A549 (cell line): ENCODE measurements around the gene RSPH4A. TPM values are rescaled to one million over a fixed set of nuclear protein-coding genes. Genes with fewer than 3 reads are reported as not detected.

Experiments
- ATAC-seq, 2 experiments: fragments of 200-7000 bp in 1 of 2; fragments of >200 bp in 1 of 2; cut with Nextera tagmentation in 1 of 2; cut with Tn5 transposase in 1 of 2; 3 replicates each; pipeline versions ENCODE4 v1.8.0 to v1.9.1; 2018 to 2020; ENCODE audit warnings: mild to moderate bottlenecking in 1 of 2, moderate library complexity in 1 of 2
- CTCF ChIA-PET: fragments of 300-600 bp; sonication (Branson Sonifier 250); formaldehyde crosslinking; extraction: SDS; loops from one replicate; lab custom pipeline; 2021; ENCODE audit warnings: antibody characterized with exemption, inconsistent platforms; lab: Yijun Ruan, JAX
- POLR2A ChIA-PET: fragments of 350-600 bp; formaldehyde crosslinking; extraction: SDS; loops from one replicate; lab custom pipeline; 2021; ENCODE audit warnings: antibody characterized with exemption, inconsistent platforms; lab: Yijun Ruan, JAX
- DNase-seq, 2 experiments: peaks; one replicate each; pipeline versions ENCODE4 v3.0.0 to v3.0.0-alpha.2; 2011 to 2016; ENCODE audit warnings: low read depth in 1 of 2, low spot score in 1 of 2
- FAIRE-seq: peaks from 2 replicates; lab custom pipeline; 2011; peaks lifted over from hg19 to GRCh38; lab: Jason Lieb, UNC
- H3K27ac ChIP-seq, 2 experiments: fragments of >200 bp; sonication (Bioruptor Twin); formaldehyde crosslinking; 3 replicates each; pipeline ENCODE4 v1.5.1; 2016 to 2017
- H3K4me1 ChIP-seq: fragments of >200 bp; sonication (Bioruptor Twin); formaldehyde crosslinking; 3 replicates; pipeline ENCODE4 v1.6.1; 2016
- H3K4me2 ChIP-seq: fragments of >200 bp; sonication (Bioruptor Twin); formaldehyde crosslinking; 3 replicates; pipeline ENCODE4 v1.6.1; 2016
- H3K4me3 ChIP-seq: fragments of >200 bp; sonication (Bioruptor Twin); formaldehyde crosslinking; 3 replicates; pipeline ENCODE4 v1.5.1; 2016
- H3K9me3 ChIP-seq: fragments of >200 bp; sonication (Bioruptor Twin); formaldehyde crosslinking; 3 replicates; pipeline ENCODE4 v1.6.1; 2016
- BCL3 ChIP-seq: fragments of >200 bp; sonication (Bioruptor Twin); formaldehyde crosslinking; IDR thresholded peaks from 3 replicates; pipeline ENCODE4 v1.6.1; 2016
- CBX2 ChIP-seq: fragments of 200-600 bp; sonication (generic); IDR thresholded peaks from 2 replicates; pipeline ENCODE4 v1.6.1; 2016; ENCODE audit warnings: low read depth, mild to moderate bottlenecking, borderline replicate concordance
- CBX8 ChIP-seq: fragments of 200-600 bp; sonication (generic); IDR thresholded peaks from 2 replicates; pipeline ENCODE4 v1.6.1; 2016
- CHD4 ChIP-seq: fragments of 200-600 bp; sonication (generic); IDR thresholded peaks from 2 replicates; pipeline ENCODE4 v1.6.1; 2016; ENCODE audit warnings: antibody characterized with exemption, mild to moderate bottlenecking, borderline replicate concordance
- E2F6 ChIP-seq: IDR thresholded peaks from 2 replicates; pipeline ENCODE4 v1.6.1; 2012; ENCODE audit warnings: low read depth, borderline replicate concordance
- EHF ChIP-seq: fragments of 250-450 bp; sonication (Bioruptor Pico); IDR thresholded peaks from 2 replicates; pipeline ENCODE4 v1.5.0; 2020; ENCODE audit warnings: mild to moderate bottlenecking
- ESRRA ChIP-seq: fragments of 150-350 bp; IDR thresholded peaks from 2 replicates; pipeline ENCODE4 v1.6.1; 2014; ENCODE audit warnings: mild to moderate bottlenecking, low read length, borderline replicate concordance
- HEYL ChIP-seq: fragments of 250-450 bp; sonication (Bioruptor Pico); IDR thresholded peaks from 2 replicates; pipeline ENCODE4 v1.8.0; 2021; ENCODE audit warnings: mild to moderate bottlenecking, moderate library complexity
- HOXB5 ChIP-seq: fragments of 250-450 bp; sonication (Bioruptor Pico); IDR thresholded peaks from 2 replicates; pipeline ENCODE4 v1.5.0; 2020; ENCODE audit warnings: mild to moderate bottlenecking, moderate library complexity
- JUN ChIP-seq, 2 experiments: fragments of >200 bp; sonication (Bioruptor Twin); formaldehyde crosslinking; IDR thresholded peaks; 2 replicates in 1 of 2; 3 replicates in 1 of 2; pipeline ENCODE4 v1.6.1; 2016 to 2017
- JUNB ChIP-seq: fragments of >200 bp; sonication (Bioruptor Twin); formaldehyde crosslinking; IDR thresholded peaks from 2 replicates; pipeline ENCODE4 v1.6.1; 2016
- KDM1A ChIP-seq: fragments of 200-600 bp; sonication (generic); IDR thresholded peaks from 2 replicates; pipeline ENCODE4 v1.6.1; 2016; ENCODE audit warnings: low read depth, mild to moderate bottlenecking
- KDM5A ChIP-seq: fragments of 200-600 bp; sonication (generic); IDR thresholded peaks from 2 replicates; pipeline ENCODE4 v1.6.1; 2016; ENCODE audit warnings: antibody characterized with exemption, mild to moderate bottlenecking
- MAX ChIP-seq: IDR thresholded peaks from 2 replicates; pipeline ENCODE4 v1.6.1; 2012
- MAZ ChIP-seq: fragments of 150-350 bp; IDR thresholded peaks from 2 replicates; pipeline ENCODE4 v1.6.1; 2014; ENCODE audit warnings: antibody characterized with exemption, low read depth, low read length, borderline replicate concordance
- MYC ChIP-seq: IDR thresholded peaks from 2 replicates; pipeline ENCODE4 v1.6.1; 2012; ENCODE audit warnings: mild to moderate bottlenecking, inconsistent platforms, low read length, improper control_type of control experiment, borderline replicate concordance
- NPAS2 ChIP-seq: fragments of 250-450 bp; sonication (Bioruptor Pico); IDR thresholded peaks from 2 replicates; pipeline ENCODE4 v1.8.0; 2022; ENCODE audit warnings: mild to moderate bottlenecking, moderate library complexity, borderline replicate concordance
- NR3C1 ChIP-seq: fragments of >200 bp; sonication (Bioruptor Twin); formaldehyde crosslinking; IDR thresholded peaks from 3 replicates; pipeline ENCODE4 v1.6.1; 2017
- POLR2A ChIP-seq: IDR thresholded peaks from 2 replicates; pipeline ENCODE4 v1.6.1; 2012; ENCODE audit warnings: mild to moderate bottlenecking, low read length
- POLR2AphosphoS2 ChIP-seq: conservative IDR thresholded peaks from 2 replicates; pipeline ENCODE4 v1.6.1; 2012; ENCODE audit warnings: low read length, improper control_type of control experiment, inconsistent platforms
- RAD21 ChIP-seq, 2 experiments: fragments of >200 bp in 1 of 2; sonication (Bioruptor Twin) in 1 of 2; formaldehyde crosslinking in 1 of 2; IDR thresholded peaks in 1 of 2; conservative IDR thresholded peaks in 1 of 2; 2 replicates in 1 of 2; 3 replicates in 1 of 2; pipeline ENCODE4 v1.6.1; 2012 to 2018; ENCODE audit warnings: inconsistent platforms in 1 of 2
- RARB ChIP-seq: fragments of 250-450 bp; sonication (Bioruptor Pico); IDR thresholded peaks from 2 replicates; pipeline ENCODE4 v1.8.0; 2021; ENCODE audit warnings: mild to moderate bottlenecking, moderate library complexity
- RCOR1 ChIP-seq: fragments of 150-350 bp; IDR thresholded peaks from 2 replicates; pipeline ENCODE4 v1.6.1; 2014; ENCODE audit warnings: antibody characterized with exemption, low read length, low read depth
- SMC3 ChIP-seq: fragments of >200 bp; sonication (Bioruptor Twin); formaldehyde crosslinking; IDR thresholded peaks from 3 replicates; pipeline ENCODE4 v1.6.1; 2018; ENCODE audit warnings: inconsistent platforms
- TFCP2L1 ChIP-seq: fragments of 250-450 bp; sonication (Bioruptor Pico); IDR thresholded peaks from 2 replicates; pipeline ENCODE4 v1.5.0; 2021; ENCODE audit warnings: mild to moderate bottlenecking
- ZC3H11A ChIP-seq: fragments of 450-650 bp; IDR thresholded peaks from 2 replicates; pipeline ENCODE4 v1.6.1; 2014; ENCODE audit warnings: antibody characterized with exemption, mild to moderate bottlenecking
- ZFP36 ChIP-seq: fragments of 450-650 bp; IDR thresholded peaks from 2 replicates; pipeline ENCODE4 v1.6.1; 2014; ENCODE audit warnings: borderline replicate concordance; ENCODE audit not compliant: partially characterized antibody
- WGBS: methylation state at CpG from one replicate; pipeline ENCODE4 v1.1.6; 2017; ENCODE audit errors: missing lambda C conversion rate; 5-methylcytosine and 5-hydroxymethylcytosine counted together
- polyA plus RNA-seq, 4 experiments: library from polyadenylated mRNA; depleted of rRNA in 3 of 4; stranded (reverse); fragments of >200 nt; fragmentation: RNase III in 1 of 4; extraction: RNeasy Plus Mini Kit Qiagen cat#74134 plus additional on column Dnase treatment in 1 of 4; gene quantifications; 2 replicates in 3 of 4; 3 replicates in 1 of 4; pipeline ENCODE4 v1.2.3, GENCODE V29; 2011 to 2017
- TF ChIP-seq, protein P1 (sequence below): fragments of 150-350 bp; IDR thresholded peaks from 2 replicates; pipeline ENCODE4 v1.6.1; 2014; ENCODE audit warnings: low read depth, mild to moderate bottlenecking, low read length
- TF ChIP-seq, protein P2 (sequence below): fragments of 200-600 bp; sonication (generic); IDR thresholded peaks from 2 replicates; pipeline ENCODE4 v1.6.1; 2016; ENCODE audit warnings: antibody characterized with exemption, mild to moderate bottlenecking, moderate library complexity
- TF ChIP-seq, protein P3 (sequence below): IDR thresholded peaks from 2 replicates; pipeline ENCODE4 v1.6.1; 2012

Gene RSPH4A
- polyA plus RNA-seq, 2 of the 4 experiments (the other 2 are of a cell fraction), result 0.13 to 0.28 TPM

GRCh38 chr6:116575227-116575626 lies 41.1 kb upstream of the RSPH4A start:
- 92% methylated on average over 2 of the region's 2 CpGs for WGBS
- POLR2A ChIA-PET, result no interaction called here

GRCh38 chr6:116577486-116577885 lies 38.8 kb upstream of the RSPH4A start:
- ATAC-seq (no peak), DNase-seq (no peak), FAIRE-seq (no peak)
- Histone ChIP-seq H3K4me3 (no peak overlapping the region), H3K9me3 (no peaks in the 10 kb centered on the region), H3K4me2 (no peak overlapping the region), H3K27ac (no peak overlapping the region), H3K4me1 (peaks cover 8% of the 10 kb centered on the region; the same call in 2 of the 3 replicates)
- TF ChIP-seq JUNB, result no peak
- no peak for TF ChIP-seq JUN (IDR thresholded peaks at IDR 0.05)
- TF ChIP-seq, protein P1, sequence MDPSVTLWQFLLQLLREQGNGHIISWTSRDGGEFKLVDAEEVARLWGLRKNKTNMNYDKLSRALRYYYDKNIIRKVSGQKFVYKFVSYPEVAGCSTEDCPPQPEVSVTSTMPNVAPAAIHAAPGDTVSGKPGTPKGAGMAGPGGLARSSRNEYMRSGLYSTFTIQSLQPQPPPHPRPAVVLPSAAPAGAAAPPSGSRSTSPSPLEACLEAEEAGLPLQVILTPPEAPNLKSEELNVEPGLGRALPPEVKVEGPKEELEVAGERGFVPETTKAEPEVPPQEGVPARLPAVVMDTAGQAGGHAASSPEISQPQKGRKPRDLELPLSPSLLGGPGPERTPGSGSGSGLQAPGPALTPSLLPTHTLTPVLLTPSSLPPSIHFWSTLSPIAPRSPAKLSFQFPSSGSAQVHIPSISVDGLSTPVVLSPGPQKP, result no peak
- TF ChIP-seq, protein P2, sequence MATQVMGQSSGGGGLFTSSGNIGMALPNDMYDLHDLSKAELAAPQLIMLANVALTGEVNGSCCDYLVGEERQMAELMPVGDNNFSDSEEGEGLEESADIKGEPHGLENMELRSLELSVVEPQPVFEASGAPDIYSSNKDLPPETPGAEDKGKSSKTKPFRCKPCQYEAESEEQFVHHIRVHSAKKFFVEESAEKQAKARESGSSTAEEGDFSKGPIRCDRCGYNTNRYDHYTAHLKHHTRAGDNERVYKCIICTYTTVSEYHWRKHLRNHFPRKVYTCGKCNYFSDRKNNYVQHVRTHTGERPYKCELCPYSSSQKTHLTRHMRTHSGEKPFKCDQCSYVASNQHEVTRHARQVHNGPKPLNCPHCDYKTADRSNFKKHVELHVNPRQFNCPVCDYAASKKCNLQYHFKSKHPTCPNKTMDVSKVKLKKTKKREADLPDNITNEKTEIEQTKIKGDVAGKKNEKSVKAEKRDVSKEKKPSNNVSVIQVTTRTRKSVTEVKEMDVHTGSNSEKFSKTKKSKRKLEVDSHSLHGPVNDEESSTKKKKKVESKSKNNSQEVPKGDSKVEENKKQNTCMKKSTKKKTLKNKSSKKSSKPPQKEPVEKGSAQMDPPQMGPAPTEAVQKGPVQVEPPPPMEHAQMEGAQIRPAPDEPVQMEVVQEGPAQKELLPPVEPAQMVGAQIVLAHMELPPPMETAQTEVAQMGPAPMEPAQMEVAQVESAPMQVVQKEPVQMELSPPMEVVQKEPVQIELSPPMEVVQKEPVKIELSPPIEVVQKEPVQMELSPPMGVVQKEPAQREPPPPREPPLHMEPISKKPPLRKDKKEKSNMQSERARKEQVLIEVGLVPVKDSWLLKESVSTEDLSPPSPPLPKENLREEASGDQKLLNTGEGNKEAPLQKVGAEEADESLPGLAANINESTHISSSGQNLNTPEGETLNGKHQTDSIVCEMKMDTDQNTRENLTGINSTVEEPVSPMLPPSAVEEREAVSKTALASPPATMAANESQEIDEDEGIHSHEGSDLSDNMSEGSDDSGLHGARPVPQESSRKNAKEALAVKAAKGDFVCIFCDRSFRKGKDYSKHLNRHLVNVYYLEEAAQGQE, result no peak
- TF ChIP-seq MAZ, result no peak
- TF ChIP-seq ESRRA, result no peak
- TF ChIP-seq SMC3, result no peak
- TF ChIP-seq CBX8, result no peak
- no peak for TF ChIP-seq TFCP2L1
- TF ChIP-seq E2F6, result no peak
- no peak for TF ChIP-seq MYC
- TF ChIP-seq MAX, result no peak
- TF ChIP-seq POLR2AphosphoS2, result no peak
- no peak for TF ChIP-seq CHD4
- no peak for TF ChIP-seq KDM5A
- no peak for TF ChIP-seq NR3C1
- no peak for TF ChIP-seq KDM1A
- no peak for TF ChIP-seq RAD21 (conservative IDR thresholded peaks at IDR 0.05 in 1 of 2, IDR thresholded peaks at IDR 0.05 in 1 of 2)
- TF ChIP-seq ZFP36, result no peak
- ChIA-PET POLR2A (no interaction called here), CTCF (no interaction called here)
- WGBS, result 87% methylated on average over 5 of the region's 5 CpGs

More at GRCh38 chr6:116575227-116575626, 41.1 kb upstream of the RSPH4A start:
- FAIRE-seq (no peak), ATAC-seq (no peak), DNase-seq (no peak)
- H3K4me1 ChIP-seq, result peaks cover 8% of the 10 kb centered on the region; the same call in 2 of the 3 replicates
- CTCF ChIA-PET, result no interaction called here
- H3K4me2 ChIP-seq, result no peak overlapping the region
- H3K27ac ChIP-seq, result no peak overlapping the region
- H3K9me3 ChIP-seq, result no peaks in the 10 kb centered on the region
- TF ChIP-seq JUNB (no peak), EHF (CRISPR knock-in tag) (no peak), BCL3 (no peak), MAX (no peak), RARB (no peak), TFCP2L1 (no peak), RCOR1 (no peak), CBX8 (no peak), NPAS2 (CRISPR knock-in tag) (no peak), CBX2 (no peak), HEYL (no peak), POLR2A (no peak), ZC3H11A (no peak), HOXB5 (CRISPR knock-in tag) (no peak), ESRRA (no peak), ZFP36 (no peak)
- TF ChIP-seq, protein P3, sequence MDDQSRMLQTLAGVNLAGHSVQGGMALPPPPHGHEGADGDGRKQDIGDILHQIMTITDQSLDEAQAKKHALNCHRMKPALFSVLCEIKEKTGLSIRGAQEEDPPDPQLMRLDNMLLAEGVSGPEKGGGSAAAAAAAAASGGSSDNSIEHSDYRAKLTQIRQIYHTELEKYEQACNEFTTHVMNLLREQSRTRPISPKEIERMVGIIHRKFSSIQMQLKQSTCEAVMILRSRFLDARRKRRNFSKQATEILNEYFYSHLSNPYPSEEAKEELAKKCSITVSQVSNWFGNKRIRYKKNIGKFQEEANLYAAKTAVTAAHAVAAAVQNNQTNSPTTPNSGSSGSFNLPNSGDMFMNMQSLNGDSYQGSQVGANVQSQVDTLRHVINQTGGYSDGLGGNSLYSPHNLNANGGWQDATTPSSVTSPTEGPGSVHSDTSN, result no peak
- H3K4me3 ChIP-seq, result no peak overlapping the region
